ENCODE data around the gene PCSK9. TPM values are rescaled to one million over a fixed set of nuclear protein-coding genes. Genes with fewer than 3 reads are reported as not detected.

The PCSK9 gene
- total and polyA plus RNA-seq, 2 of the 13 experiments (the other 11 are each of a cell fraction or from before 2014, with no cell fraction given), result 33.3 to 80.5 TPM

DNA sequence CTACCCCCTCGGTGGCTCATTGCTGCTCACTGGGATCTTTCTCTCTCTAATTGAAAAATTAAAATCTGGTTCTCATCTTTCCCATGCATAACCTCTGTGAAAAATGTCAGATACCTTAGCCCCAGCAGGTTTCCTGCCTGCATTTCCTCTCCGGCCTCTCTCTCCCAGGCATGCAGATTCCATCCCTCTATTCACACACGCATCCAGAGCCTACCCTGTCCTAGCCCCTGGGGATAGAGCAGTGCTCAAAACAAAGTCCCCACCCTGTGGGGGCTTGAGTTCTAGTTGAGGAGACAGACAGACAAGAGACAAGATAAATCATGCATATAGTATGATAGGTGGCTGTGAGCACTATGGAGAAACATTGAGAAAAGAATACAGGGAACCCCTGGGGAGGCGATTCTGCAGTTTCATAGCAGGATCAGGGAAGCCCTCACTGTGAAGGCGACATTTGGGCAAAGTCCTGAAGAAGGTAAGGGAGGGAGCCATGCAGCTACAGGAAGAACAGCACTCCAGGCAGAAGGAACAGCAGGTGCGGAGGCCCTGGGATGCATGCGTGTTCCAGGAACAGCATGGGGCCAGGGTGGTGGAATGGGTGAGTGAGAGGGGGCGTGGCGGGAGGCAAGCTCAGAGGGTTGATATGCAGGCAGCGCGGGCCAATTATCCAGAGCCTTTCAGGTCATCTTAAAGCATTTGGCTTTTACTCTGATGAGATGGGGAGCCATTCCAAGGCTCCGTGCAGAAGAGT is 44.2 kb upstream of the PCSK9 start (continued):
- no peak for TF ChIP-seq FOXK2 (IDR thresholded peaks at IDR 0.05)
- no peak for TF ChIP-seq GLI4 (CRISPR knock-in tag; IDR thresholded peaks at IDR 0.05; ENCODE audit: borderline replicate concordance)

DNA sequence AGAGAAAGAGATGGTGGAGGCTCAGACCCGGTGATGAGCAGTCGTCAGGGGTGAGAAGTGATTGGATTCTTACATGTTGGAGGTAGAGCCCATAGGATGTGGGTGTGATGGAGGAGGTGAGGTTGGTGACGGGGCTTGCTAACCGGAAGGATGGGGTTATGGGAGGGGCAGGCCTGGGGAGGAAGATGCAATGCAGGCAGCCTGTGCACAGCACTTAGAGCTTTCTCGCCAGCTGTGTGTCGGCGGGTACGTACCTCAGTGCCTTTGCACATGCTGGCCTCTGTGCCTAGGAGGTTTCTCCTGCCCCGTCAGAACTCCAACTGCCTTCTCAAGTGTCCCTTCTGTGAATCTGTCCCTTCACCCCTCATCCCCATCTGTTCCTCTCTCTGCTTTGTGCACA is 43.5 kb upstream of the PCSK9 start:
- Histone ChIP-seq H3K79me2 (ENCODE audit: insufficient read depth, low read length) (no peaks in the 10 kb centered on the region), H3K4me1 (ENCODE audit: insufficient read depth, low read length) (peaks cover 15% of the 10 kb centered on the region), H3K9me3 (ENCODE audit: low read length) (no peaks in the 10 kb centered on the region), H3K4me2 (ENCODE audit: low read depth, low read length) (no peak overlapping the region), H3K27ac (ENCODE audit: extremely low read length, insufficient read depth, low read length) (no peak overlapping the region), H3K9ac (ENCODE audit: insufficient read depth, low read depth, low read length) (no peak overlapping the region), H4K20me1 (ENCODE audit: insufficient read depth, low read length) (no peaks in the 10 kb centered on the region), H3K4me3 (replicated peaks in 1 of 3; ENCODE audit: insufficient read depth in 1 of 3, low read depth in 2 of 3, low read length in 3 of 3) (no peak overlapping the region), H3K36me3 (replicated peaks in 1 of 2; ENCODE audit: control insufficient read depth in 1 of 2, insufficient read depth in 2 of 2, low read length in 2 of 2) (no peaks in the 10 kb centered on the region), H2AFZ (ENCODE audit: low read length) (no peak overlapping the region), H3K27me3 (ENCODE audit: control insufficient read depth in 1 of 2, insufficient read depth in 2 of 2, low read length in 2 of 2) (peaks cover 0 to 50% of the 10 kb centered on the region in 2 experiments)
- in situ Hi-C loops (cut with HindIII; ENCODE audit: extremely low pct_ligation_motif_present, low pct_unique_long_range_greater_than_20kb) (loop anchor here (5.0 to 10.0 kb wide), 2 partner anchors 44 to 181 kb away; no protein-coding TSS in a partner anchor), intact Hi-C loops (cut with micrococcal nuclease; ENCODE audit: unreplicated experiment) (loop anchor here (1.0 kb wide), 1 partner anchor 46 kb away; no protein-coding TSS in a partner anchor)
- no TSS peak for BruUV-seq (replicated peaks)
- no peak for ATAC-seq
- WGBS (ENCODE audit: low lambda C conversion rate), result 43% methylated on average over 5 of the region's 9 CpGs
- TF ChIP-seq, protein P1, sequence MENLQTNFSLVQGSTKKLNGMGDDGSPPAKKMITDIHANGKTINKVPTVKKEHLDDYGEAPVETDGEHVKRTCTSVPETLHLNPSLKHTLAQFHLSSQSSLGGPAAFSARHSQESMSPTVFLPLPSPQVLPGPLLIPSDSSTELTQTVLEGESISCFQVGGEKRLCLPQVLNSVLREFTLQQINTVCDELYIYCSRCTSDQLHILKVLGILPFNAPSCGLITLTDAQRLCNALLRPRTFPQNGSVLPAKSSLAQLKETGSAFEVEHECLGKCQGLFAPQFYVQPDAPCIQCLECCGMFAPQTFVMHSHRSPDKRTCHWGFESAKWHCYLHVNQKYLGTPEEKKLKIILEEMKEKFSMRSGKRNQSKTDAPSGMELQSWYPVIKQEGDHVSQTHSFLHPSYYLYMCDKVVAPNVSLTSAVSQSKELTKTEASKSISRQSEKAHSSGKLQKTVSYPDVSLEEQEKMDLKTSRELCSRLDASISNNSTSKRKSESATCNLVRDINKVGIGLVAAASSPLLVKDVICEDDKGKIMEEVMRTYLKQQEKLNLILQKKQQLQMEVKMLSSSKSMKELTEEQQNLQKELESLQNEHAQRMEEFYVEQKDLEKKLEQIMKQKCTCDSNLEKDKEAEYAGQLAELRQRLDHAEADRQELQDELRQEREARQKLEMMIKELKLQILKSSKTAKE (CRISPR knock-in tag; IDR thresholded peaks at IDR 0.05; ENCODE audit: borderline replicate concordance), result 0 out of 2 replicates have a peak, but pooled peaks have one; percentile 13
- TF ChIP-seq, protein P2, sequence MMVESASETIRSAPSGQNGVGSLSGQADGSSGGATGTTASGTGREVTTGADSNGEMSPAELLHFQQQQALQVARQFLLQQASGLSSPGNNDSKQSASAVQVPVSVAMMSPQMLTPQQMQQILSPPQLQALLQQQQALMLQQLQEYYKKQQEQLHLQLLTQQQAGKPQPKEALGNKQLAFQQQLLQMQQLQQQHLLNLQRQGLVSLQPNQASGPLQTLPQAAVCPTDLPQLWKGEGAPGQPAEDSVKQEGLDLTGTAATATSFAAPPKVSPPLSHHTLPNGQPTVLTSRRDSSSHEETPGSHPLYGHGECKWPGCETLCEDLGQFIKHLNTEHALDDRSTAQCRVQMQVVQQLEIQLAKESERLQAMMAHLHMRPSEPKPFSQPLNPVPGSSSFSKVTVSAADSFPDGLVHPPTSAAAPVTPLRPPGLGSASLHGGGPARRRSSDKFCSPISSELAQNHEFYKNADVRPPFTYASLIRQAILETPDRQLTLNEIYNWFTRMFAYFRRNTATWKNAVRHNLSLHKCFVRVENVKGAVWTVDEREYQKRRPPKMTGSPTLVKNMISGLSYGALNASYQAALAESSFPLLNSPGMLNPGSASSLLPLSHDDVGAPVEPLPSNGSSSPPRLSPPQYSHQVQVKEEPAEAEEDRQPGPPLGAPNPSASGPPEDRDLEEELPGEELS (CRISPR knock-in tag; IDR thresholded peaks at IDR 0.05), result no peak
- TF ChIP-seq MED13 (CRISPR knock-in tag; IDR thresholded peaks at IDR 0.05) (no peak), ZNF772 (CRISPR knock-in tag; IDR thresholded peaks at IDR 0.05) (no peak), U2AF1 (optimal IDR thresholded peaks at IDR 0.05; ENCODE audit: low read depth, low read length) (no peak)
- TF ChIP-seq, protein P3, sequence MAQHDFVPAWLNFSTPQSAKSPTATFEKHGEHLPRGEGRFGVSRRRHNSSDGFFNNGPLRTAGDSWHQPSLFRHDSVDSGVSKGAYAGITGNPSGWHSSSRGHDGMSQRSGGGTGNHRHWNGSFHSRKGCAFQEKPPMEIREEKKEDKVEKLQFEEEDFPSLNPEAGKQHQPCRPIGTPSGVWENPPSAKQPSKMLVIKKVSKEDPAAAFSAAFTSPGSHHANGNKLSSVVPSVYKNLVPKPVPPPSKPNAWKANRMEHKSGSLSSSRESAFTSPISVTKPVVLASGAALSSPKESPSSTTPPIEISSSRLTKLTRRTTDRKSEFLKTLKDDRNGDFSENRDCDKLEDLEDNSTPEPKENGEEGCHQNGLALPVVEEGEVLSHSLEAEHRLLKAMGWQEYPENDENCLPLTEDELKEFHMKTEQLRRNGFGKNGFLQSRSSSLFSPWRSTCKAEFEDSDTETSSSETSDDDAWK (CRISPR knock-in tag; IDR thresholded peaks at IDR 0.05), result no peak
- ChIA-PET CTCF (ENCODE audit: low intra/inter-chr PET ratio, low total read pairs) (interaction anchor here (1.2 to 3.9 kb wide), 3 partner anchors 23 to 50 kb away, joined by 5 to 22 read pairs (median 19); no protein-coding TSS in a partner anchor), POLR2A (no interaction called here)
- DNase-seq (ENCODE audit: low spot score), result no peak
- no peak for FAIRE-seq
